IMR-90 (cell line): ENCODE results near the gene AHNAK. TPM values are rescaled to one million over a fixed set of nuclear protein-coding genes. Genes with fewer than 3 reads are reported as not detected.
A peak's percentile ranks its signal among the peaks of the same experiment; 100 is the strongest.

Experiments
- ATAC-seq: fragments of 200-7000 bp; cut with Tn5 transposase; 2 replicates; pipeline ENCODE4 v1.9.1; 2020; ENCODE audit warnings: low read depth, mild to moderate bottlenecking, moderate library complexity
- BruUV-seq: library from RNA; stranded (reverse); fragments of 400-500 nt; replicated peaks from 2 replicates; lab custom pipeline; 2021; lab: Mats Ljungman, UMichigan
- CTCF ChIA-PET: fragments of 300-600 bp; formaldehyde crosslinking; extraction: SDS; loops from one replicate; lab custom pipeline; 2021; ENCODE audit warnings: antibody characterized with exemption; lab: Yijun Ruan, JAX
- POLR2A ChIA-PET: fragments of 300-600 bp; sonication (Branson Sonifier 250); formaldehyde crosslinking; loops from one replicate; lab custom pipeline; 2022; ENCODE audit warnings: antibody characterized with exemption; ENCODE audit not compliant: unreplicated experiment; lab: Charles Lee
- DNase-seq: peaks from one replicate; pipeline ENCODE4 v3.0.0; 2013
- H2AFZ ChIP-seq: replicated peaks from 2 replicates; pipeline ENCODE3; 2013; ENCODE audit warnings: low read length, mild to moderate bottlenecking; ENCODE audit not compliant: poor library complexity
- H2AK5ac ChIP-seq: 2 replicates; pipeline ENCODE4 v1.6.1; 2013; ENCODE audit warnings: low read depth, low read length, inconsistent platforms
- H2AK9ac ChIP-seq: replicated peaks from 2 replicates; pipeline ENCODE3; 2013; ENCODE audit warnings: mild to moderate bottlenecking, low read depth, low read length, moderate library complexity; ENCODE audit not compliant: poor library complexity
- H2BK120ac ChIP-seq: 2 replicates; pipeline ENCODE4 v1.6.1; 2013; ENCODE audit warnings: low read depth, low read length, inconsistent platforms
- H2BK15ac ChIP-seq: 3 replicates; pipeline ENCODE4 v1.6.1; 2013; ENCODE audit warnings: low read depth, low read length, inconsistent platforms
- H2BK20ac ChIP-seq: 2 replicates; pipeline ENCODE4 v1.6.1; 2013; ENCODE audit warnings: low read depth, mild to moderate bottlenecking, inconsistent platforms, low read length, moderate library complexity
- H2BK5ac ChIP-seq: 2 replicates; pipeline ENCODE4 v1.6.1; 2013; ENCODE audit warnings: mild to moderate bottlenecking, low read depth, low read length, inconsistent platforms; ENCODE audit not compliant: poor library complexity, severe bottlenecking
- H3K14ac ChIP-seq: replicated peaks from 2 replicates; pipeline ENCODE4 v1.6.1; 2013; ENCODE audit warnings: low read depth, low read length, inconsistent platforms
- H3K18ac ChIP-seq: 2 replicates; pipeline ENCODE4 v1.6.1; 2013; ENCODE audit warnings: low read depth, low read length, control low read depth
- H3K23ac ChIP-seq: 2 replicates; pipeline ENCODE4 v1.6.1; 2013; ENCODE audit warnings: low read depth, low read length, inconsistent platforms
- H3K27ac ChIP-seq: 2 replicates; pipeline ENCODE4 v1.5.1; 2013; ENCODE audit warnings: mild to moderate bottlenecking, control low read depth, low read length; ENCODE audit not compliant: insufficient read depth
- H3K27me3 ChIP-seq: 2 replicates; pipeline ENCODE4 v1.6.1; 2013; ENCODE audit warnings: low read length; ENCODE audit not compliant: control insufficient read depth, insufficient read depth
- H3K36me3 ChIP-seq: 2 replicates; pipeline ENCODE4 v1.6.1; 2013; ENCODE audit warnings: low read length, mixed read lengths; ENCODE audit not compliant: control insufficient read depth, insufficient read depth
- H3K4ac ChIP-seq: 2 replicates; pipeline ENCODE4 v1.6.1; 2013; ENCODE audit warnings: low read depth, low read length, inconsistent platforms
- H3K4me1 ChIP-seq: 2 replicates; pipeline ENCODE4 v1.6.1; 2013; ENCODE audit warnings: low read length, mixed read lengths; ENCODE audit not compliant: control insufficient read depth, insufficient read depth
- H3K4me2 ChIP-seq: 2 replicates; pipeline ENCODE4 v1.6.1; 2013; ENCODE audit warnings: low read depth, mild to moderate bottlenecking, control low read depth, low read length, moderate library complexity
- H3K4me3 ChIP-seq: 2 replicates; pipeline ENCODE4 v1.5.1; 2013; ENCODE audit warnings: low read depth, mild to moderate bottlenecking, control low read depth, low read length, moderate library complexity; ENCODE audit not compliant: insufficient read depth
- H3K56ac ChIP-seq: 2 replicates; pipeline ENCODE4 v1.6.1; 2013; ENCODE audit warnings: low read length, inconsistent platforms; ENCODE audit not compliant: insufficient read depth; ENCODE audit errors: extremely low read depth
- H3K79me1 ChIP-seq, 2 experiments: 2 replicates each; pipeline ENCODE4 v1.6.1; 2013; ENCODE audit warnings: low read length in 2 of 2, inconsistent platforms in 1 of 2, low read depth in 1 of 2
- H3K9ac ChIP-seq: 2 replicates; pipeline ENCODE4 v1.6.1; 2013; ENCODE audit warnings: low read depth, low read length, control low read depth
- H3K9me1 ChIP-seq: 2 replicates; pipeline ENCODE4 v1.6.1; 2013; ENCODE audit warnings: low read length, inconsistent platforms; ENCODE audit not compliant: insufficient read depth
- H3K9me3 ChIP-seq: 2 replicates; pipeline ENCODE4 v1.6.1; 2013; ENCODE audit warnings: low read length; ENCODE audit not compliant: control insufficient read depth, insufficient read depth
- H4K20me1 ChIP-seq: 2 replicates; pipeline ENCODE4 v1.6.1; 2013; ENCODE audit warnings: low read length, inconsistent platforms; ENCODE audit not compliant: insufficient read depth
- H4K5ac ChIP-seq: 2 replicates; pipeline ENCODE4 v1.6.1; 2013; ENCODE audit warnings: mild to moderate bottlenecking, low read depth, low read length, control low read depth
- H4K8ac ChIP-seq, 2 experiments: 2 replicates each; pipeline ENCODE4 v1.6.1; 2013; ENCODE audit warnings: low read depth in 2 of 2, low read length in 2 of 2, control low read depth in 1 of 2, inconsistent platforms in 1 of 2
- H4K91ac ChIP-seq: 2 replicates; pipeline ENCODE4 v1.6.1; 2013; ENCODE audit warnings: low read depth, low read length, inconsistent platforms; ENCODE audit not compliant: insufficient read depth
- BHLHE40 ChIP-seq: fragments of 150-350 bp; IDR thresholded peaks from 2 replicates; pipeline ENCODE4 v1.6.1; 2016; ENCODE audit warnings: mild to moderate bottlenecking, low read depth, low read length
- CHD1 ChIP-seq: IDR thresholded peaks from 2 replicates; pipeline ENCODE4 v1.6.1; 2012; ENCODE audit warnings: low read depth, low read length, improper control_type of control experiment
- FOS ChIP-seq: fragments of 150-350 bp; IDR thresholded peaks from 2 replicates; pipeline ENCODE4 v1.6.1; 2016; ENCODE audit warnings: low read depth, low read length
- MAZ ChIP-seq: IDR thresholded peaks from 2 replicates; pipeline ENCODE4 v1.6.1; 2012; ENCODE audit warnings: low read depth, mild to moderate bottlenecking, low read length, improper control_type of control experiment, moderate library complexity, borderline replicate concordance
- RFX5 ChIP-seq: IDR thresholded peaks from 2 replicates; pipeline ENCODE4 v1.8.0; 2012; ENCODE audit warnings: low read depth, mild to moderate bottlenecking, low read length, moderate library complexity
- WGBS, 2 experiments: methylation state at CpG; one replicate each; pipeline versions ENCODE4 v1.1.5 to v1.1.7; 2013; ENCODE audit warnings: missing lambda C conversion rate in 2 of 2; ENCODE audit not compliant: insufficient read length in 1 of 2; ENCODE audit errors: extremely low coverage in 2 of 2; 5-methylcytosine and 5-hydroxymethylcytosine counted together
- dilution Hi-C: fragments of 300-500 bp; cut with HindIII; formaldehyde crosslinking; loops from one replicate; pipeline ENCODE4 v1.14.3; 2018; ENCODE audit warnings: low sequenced_read_pairs; ENCODE audit not compliant: unreplicated experiment
- in situ Hi-C: fragments of 300-500 bp; cut with MboI; formaldehyde crosslinking; loops from 3 replicates; pipeline ENCODE4 v1.14.3; 2019; ENCODE audit warnings: low sequenced_read_pairs, inconsistent platforms, mixed read lengths
- intact Hi-C: fragments of 100-400 bp; cut with micrococcal nuclease; formaldehyde crosslinking; loops from 2 replicates; pipeline ENCODE4 v1.10.0; 2022
- polyA plus RNA-seq, 3 experiments: library from polyadenylated mRNA; depleted of rRNA; stranded (reverse); fragments of >200 nt; gene quantifications; 2 replicates each; pipeline ENCODE4 v1.2.3, GENCODE V29; 2012; ENCODE audit warnings: low replicate concordance in 1 of 3
- total RNA-seq: library from RNA; depleted of rRNA; stranded (reverse); fragments of >200 nt; gene quantifications from 2 replicates; pipeline ENCODE4 v1.2.3, GENCODE V29; 2012

The AHNAK gene
- total and polyA plus RNA-seq, 2 of the 4 experiments (the other 2 are of a cell fraction): 95.1 to 695 TPM

- CTCF ChIA-PET: interaction anchor here (1.0 to 2.7 kb wide), 2 partner anchors 16 to 164 kb away, joined by 4 to 8 read pairs; no protein-coding TSS in a partner anchor
- no peak for DNase-seq
- intact Hi-C loops: no loop called here
These were observed 12.1 kb upstream of the AHNAK start for GRCh38 chr11:62558669-62559068.

More at GRCh38 chr11:62558669-62559068, 12.1 kb upstream of the AHNAK start:
- Histone ChIP-seq H3K4me2 (no peak overlapping the region), H3K9me1 (peaks cover 24% of the 10 kb centered on the region), H3K4me1 (peaks cover 32% of the 10 kb centered on the region), H3K36me3 (peaks cover 26% of the 10 kb centered on the region), H4K8ac (no peak overlapping the region), H3K18ac (no peak overlapping the region), H3K79me1 (peaks cover 21 to 46% of the 10 kb centered on the region in 2 experiments), H3K23ac (peak overlapping the region; percentile 4; the same call in 1 of the 2 replicates), H4K5ac (no peak overlapping the region), H2AFZ (no peak overlapping the region), H3K4ac (no peak overlapping the region), H3K9me3 (no peaks in the 10 kb centered on the region), H3K56ac (no peak overlapping the region), H3K4me3 (no peak overlapping the region), H3K27me3 (no peaks in the 10 kb centered on the region), H4K91ac (no peak overlapping the region), H4K20me1 (peaks cover 38% of the 10 kb centered on the region), H2BK15ac (no peak overlapping the region), H2AK9ac (no peak overlapping the region), H2BK120ac (no peak overlapping the region), H3K27ac (no peak overlapping the region), H2AK5ac (0 out of 2 replicates have a peak overlapping the region, but pooled peaks have one; percentile 36), H3K9ac (no peak overlapping the region), H2BK20ac (no peak overlapping the region), H2BK5ac (no peak overlapping the region), H3K14ac (no peak overlapping the region)
- dilution Hi-C loops: no loop called here
- POLR2A ChIA-PET: no interaction called here
- in situ Hi-C loops: loop anchor here (5.0 kb wide), 1 partner anchor 161 kb away; no protein-coding TSS in a partner anchor
- TF ChIP-seq BHLHE40 (no peak), FOS (no peak), MAZ (no peak), CHD1 (no peak), RFX5 (no peak)
- no CpG with 5 or more reads among the region's 9 CpGs for WGBS, 2 experiments
- no TSS peak for BruUV-seq
- no peak for ATAC-seq
